Activated CD4-positive, alpha-beta T cell treated with anti-CD3 and anti-CD28 coated beads, Interleukin-2, amount 50 U/mL, for 1 hour (primary cell): ENCODE data around the gene KCNH8.

Experiments used
- DNase-seq: peaks from one replicate; pipeline ENCODE4 v3.0.0-alpha.2; 2020

The KCNH8 gene

DNA sequence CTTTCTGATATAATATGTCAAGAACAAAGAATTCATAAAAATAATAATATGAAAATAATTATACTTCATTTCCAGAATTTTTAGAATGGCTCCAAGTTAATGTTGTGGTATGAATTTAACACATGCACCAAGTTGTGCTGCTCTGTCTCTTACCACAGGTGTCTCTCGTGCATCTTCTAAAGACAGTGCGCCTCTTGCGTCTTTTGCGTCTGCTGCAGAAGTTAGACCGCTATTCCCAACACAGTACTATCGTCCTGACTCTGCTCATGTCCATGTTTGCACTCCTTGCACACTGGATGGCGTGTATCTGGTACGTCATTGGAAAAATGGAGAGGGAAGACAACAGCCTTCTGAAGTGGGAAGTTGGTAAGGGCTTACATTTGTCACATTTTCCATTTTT, 246.6 kb downstream of the KCNH8 start:
- no peak for DNase-seq

DNA sequence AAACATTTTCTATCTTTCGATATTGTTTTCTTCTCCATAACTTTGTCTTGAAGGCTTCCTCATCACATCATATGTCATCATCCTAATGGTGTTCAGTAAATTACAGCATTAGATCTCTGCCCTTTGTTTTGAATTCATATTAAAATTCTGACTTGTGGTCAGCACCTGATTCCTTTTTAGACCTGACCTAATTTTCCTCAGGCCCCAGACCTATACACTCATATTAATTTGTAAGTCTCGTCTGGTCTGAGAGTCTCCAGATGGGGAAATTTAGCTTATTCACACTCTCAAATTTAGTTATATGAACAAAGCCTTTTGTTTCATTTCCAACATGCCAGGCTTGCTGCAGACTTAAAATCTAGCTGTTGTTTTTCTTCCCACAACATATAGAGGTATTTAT, 248.4 kb downstream of the KCNH8 start:
- no peak for DNase-seq

DNA sequence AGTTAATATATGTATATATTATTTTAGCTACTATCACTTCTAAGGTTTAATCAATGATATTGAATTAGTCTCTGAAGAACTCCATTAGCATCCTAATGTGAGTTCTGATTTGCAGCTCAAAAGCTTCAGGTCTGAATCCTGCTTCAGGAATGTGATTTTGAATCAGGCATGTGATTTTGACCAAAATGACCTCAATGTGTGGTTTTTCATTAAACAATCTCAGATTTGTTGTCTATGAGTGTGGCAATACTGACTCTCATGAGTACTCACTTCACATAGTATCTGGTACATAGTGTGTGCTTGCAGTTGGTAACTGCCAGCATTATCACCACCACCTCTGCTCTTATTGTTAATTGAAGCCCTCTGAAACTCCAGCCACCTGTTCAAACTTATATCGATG, 251.0 kb downstream of the KCNH8 start:
- DNase-seq: no peak

DNA sequence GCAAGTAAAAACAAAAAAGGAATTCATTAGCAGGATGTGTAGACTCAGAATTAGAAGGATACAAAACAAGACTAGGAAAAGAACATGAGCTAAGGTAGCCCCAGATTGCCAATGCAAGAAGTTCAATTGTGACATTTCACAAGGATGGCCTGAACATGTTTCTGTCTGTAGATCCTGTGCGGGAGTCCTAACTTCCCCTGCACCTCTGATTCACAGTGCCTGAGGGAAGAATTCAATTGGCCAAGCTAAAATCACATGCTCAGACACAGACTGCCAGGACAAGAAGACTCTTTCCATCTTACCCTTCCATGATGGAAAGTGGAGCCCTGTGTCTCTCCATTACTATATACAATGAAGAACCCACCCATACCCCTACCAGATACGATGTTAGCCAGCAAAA, 251.5 kb downstream of the KCNH8 start:
- no peak for DNase-seq

DNA sequence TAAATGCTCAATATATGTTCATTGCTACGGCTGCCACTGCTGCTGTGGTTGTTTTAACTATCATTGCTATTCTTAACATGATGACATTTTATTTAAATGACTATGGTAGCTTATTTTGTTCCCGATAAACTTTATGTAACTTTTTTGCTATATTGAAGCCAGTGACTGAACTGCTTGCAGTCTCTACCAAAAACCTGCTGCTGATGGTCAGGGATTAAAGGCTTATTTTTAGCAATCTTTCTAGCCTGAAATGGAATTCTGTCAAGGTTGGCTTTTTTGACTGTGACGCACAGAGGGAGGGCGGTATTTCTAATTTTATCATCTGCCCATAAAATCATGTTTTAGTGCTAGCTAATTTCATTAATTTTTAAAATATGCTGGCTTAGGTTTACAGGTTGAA, 271.8 kb downstream of the KCNH8 start:
- DNase-seq: no peak

DNA sequence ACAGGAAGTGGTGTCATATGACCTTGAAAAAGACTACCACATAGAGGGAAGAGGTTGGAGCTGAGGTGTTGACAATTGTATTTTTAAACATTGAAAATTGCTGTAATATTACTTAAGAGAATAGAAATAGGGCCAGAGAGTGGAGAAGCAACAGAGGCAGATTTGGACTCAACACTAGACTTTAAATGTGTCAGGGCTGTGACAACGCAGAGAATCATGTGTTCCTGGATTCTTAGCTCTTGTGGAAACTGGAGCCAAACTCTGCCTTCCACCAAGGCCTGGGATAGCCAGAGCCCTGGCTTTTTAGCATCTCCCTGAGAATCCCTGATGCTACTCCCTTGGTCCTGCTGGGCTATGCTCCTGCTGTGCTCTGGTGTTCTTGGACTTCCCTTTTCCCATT, 277.5 kb downstream of the KCNH8 start:
- no peak for DNase-seq

DNA sequence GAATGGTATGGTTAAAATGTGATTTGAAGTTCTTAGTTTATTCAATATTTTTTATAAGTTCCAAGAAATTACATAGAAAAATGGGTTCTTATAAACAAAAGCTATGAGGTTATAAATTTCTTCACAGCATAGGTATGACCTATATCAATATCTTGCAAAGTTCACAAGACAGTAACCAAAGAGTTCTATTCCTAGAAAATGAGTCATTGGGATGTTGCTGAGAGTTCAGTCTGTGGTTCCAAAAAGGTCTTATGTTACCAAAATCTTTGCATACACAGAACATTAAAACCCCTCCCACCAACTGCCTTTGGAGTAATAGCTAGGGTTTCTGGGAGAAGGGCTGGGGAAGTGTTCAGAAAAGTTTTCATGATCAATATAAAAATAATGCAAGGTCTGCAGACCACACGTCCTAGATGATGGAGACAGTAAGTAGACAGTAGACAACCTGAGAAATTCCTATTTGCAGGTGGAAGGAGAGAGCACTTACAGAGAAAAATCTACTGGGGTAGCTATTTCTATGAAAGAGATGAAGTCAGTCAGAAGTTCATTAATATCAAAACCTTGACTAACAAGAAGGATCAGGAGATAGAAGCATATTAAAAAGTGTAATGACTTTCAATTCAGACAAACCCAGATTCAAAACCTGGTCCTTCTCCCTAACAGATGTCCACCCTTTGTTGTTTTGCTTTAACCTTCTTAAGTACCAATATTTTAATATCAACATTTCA, 279.3 kb downstream of the KCNH8 start:
- DNase-seq: no peak

DNA sequence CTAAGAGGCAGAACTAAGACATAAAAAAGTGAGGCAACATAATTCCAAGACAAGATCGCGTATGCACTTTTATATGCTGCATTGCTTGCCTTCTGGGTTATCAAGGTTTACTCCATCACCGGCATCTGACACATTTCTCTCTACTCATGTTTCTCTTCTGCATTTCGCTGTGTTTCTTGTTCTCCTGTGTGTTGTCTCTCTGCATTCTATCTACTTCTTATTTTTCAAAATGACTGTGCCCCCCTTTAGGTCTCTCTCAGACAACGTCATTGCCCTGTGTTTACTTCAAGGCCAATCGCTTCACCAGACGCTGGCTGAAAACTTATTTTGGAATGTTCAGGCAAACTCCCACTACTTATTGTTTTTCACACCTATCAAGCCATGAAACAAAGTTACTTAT, 280.4 kb downstream of the KCNH8 start:
- no peak for DNase-seq

DNA sequence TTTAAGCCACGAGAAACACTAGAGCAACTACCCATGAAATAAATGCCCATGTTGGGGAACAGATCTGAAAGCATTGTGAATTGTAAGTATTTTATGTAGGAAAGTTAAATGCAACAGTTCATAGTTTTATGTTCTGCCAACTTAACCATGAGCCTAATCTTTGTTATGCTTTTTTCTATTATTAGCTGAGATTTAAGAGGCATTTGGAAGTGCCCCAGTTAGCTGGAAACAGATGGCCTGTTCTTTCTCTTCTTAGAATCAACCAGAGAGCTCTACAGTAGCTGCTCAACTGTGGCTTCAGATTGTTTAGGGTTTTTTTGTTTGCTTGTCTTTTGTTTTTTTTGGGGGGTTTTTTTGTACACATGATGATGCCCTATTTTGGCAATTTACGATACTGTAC, 284.4 kb downstream of the KCNH8 start:
- no peak for DNase-seq

DNA sequence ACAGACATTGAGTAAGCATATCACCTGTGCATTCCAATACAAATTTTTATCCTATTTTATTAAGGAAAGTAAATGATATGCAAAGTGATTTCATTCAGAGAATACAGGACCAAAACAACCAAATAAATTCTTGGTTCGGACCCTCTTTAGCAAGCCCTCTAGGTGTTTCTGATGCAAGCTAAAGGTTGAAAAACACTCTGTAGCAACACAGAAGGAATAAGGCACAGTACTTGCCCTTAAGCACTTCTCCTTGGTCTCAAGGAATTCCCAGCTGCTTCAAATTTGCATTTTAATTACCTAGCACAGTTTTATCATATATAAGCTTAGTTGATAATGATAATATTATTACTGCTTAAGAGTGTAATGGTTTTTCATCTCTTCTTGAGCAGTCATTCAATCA, 288.4 kb downstream of the KCNH8 start:
- DNase-seq: no peak

DNA sequence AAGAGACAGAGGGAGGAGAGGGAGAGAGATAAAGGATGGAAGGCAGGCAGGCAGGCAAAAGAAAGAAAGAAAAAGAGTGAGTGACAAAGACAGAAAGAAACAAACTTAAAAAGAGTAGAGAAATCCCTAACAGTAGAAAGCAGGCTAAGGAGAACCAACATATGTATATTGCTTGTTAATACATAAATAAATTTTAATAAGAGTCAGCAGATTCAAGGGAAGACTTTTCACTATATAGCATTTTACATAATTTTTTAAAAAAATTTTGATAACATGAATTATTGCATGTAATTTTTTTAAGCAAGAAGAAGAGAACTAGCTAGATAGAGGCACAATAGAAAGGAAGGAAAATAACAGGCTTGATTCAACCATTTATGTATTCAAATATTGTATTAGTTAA, 291.6 kb downstream of the KCNH8 start:
- no peak for DNase-seq

DNA sequence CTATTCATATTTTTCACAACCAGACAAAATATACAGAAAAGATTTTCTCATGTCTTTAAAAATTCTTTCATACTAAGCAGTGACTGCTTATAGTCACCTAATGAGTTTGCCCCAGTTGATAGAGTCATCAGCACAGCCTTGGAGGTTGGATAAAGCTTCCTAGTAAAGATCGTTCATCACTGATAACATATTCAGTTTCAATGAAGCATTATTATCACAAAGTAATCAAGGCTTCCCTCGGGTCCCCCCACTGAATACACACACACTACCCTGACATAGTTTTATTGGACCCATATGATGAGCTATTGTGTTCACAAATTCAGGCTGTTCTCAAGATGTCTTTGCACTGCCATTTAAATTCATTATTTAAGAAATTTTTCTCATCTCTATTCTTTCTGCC, 297.8 kb downstream of the KCNH8 start:
- no peak for DNase-seq

DNA sequence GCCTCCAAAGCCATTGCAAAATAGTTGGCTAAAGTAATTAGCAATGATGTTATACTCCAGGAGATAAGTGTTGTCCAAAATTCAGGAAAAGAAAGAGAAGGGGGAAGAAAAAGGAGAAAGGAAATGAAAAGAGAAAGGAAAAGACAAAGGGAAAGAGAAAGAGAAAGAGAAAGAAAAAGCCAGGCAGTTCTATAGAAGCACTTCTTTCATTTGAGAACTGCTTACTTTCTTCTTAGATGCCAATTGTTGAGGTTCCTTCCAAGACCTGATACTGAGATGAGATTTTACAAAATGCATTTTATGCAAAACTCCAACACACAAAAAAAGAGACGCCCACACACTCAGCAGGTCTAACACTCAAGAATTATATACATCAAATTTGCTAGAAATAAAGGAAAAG, 298.4 kb downstream of the KCNH8 start:
- no peak for DNase-seq

DNA sequence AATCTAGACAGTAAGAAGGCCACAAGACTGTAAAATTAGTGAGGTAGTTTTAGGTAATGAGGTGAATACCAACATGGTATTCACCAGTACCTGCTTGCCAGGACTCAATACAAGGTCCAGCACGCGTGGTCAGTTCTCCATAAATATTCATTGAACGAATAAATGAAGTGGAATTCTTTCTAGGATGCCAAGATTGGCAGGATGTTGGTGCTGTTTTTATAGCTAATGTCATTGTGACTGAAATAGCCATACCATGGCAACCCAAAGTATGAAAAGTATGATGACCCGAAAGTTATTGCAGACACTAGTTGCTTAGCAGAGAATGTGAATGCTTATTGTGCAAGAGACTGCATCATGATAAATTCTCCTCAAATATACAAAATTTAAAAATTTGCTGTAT, 307.2 kb downstream of the KCNH8 start:
- DNase-seq: no peak

DNA sequence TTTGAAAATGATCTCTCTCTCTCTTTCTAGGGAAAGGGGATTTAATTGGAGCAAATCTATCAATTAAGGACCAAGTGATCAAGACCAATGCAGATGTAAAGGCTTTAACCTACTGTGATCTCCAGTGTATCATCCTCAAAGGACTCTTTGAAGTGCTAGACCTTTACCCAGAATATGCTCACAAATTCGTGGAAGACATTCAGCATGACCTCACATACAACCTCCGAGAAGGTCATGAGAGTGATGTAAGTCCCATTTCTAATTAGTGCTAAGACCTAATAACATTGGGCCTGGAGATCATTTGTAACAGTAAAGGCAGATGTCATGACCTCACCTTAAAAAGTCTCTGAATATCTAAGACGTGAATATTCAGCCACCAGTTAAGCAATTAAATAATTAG, 308.4 kb downstream of the KCNH8 start:
- no peak for DNase-seq

DNA sequence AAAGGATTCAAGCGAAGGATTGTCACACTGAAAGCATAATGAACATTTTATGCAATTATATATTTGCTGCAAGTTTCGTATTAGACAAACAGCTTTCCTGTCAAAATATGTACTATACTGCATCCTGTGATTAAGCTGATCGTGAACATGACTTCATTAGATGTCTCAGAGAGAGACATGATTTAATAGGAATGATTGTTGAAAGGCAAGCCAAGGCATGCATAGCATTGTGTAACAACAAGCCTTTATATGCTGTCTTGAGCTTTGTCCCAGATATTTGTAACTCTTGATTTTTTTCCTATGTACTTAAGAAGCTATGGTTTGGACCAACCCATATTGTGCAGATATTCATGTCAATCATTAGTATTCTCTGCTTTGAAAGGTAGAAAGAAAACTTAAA, 309.1 kb downstream of the KCNH8 start:
- no peak for DNase-seq

DNA sequence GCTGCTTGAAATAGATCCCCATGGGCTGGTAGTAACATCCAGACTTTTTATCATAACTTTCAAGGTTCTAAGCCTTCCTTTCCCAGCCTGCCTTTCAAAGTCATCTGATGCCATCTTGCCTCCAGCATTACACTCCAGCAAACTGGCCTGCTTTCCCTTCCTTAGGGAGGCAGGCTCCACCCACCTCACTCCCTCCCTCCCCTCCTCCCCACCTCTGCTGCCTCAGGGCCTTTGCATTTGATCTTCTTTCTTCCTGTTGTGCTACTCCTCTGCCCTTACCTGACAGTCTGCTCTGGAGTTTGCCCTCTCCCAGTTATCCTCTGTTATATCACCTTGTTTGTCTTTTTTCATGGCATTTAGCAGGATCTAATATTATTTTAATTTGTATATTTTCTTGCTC, 319.5 kb downstream of the KCNH8 start:
- no peak for DNase-seq

DNA sequence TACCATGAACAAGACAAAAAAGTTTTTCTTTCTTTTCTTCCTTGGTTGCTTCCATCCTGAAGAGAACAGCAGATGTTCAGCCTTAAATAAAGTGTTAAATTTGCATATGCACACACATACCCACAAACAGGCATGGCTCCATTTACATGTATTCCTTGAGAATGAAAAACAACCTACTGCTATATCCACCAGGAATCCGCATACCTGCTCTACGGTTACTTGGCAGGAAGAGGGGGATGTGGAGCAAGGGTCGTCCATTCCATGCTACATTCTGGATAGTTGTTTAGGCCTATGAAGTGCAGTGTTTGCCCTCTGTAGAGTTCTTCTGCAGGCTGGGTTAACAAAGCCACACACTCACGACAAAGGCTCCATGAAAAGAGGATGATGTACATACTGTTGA, 322.8 kb downstream of the KCNH8 start:
- DNase-seq: no peak

DNA sequence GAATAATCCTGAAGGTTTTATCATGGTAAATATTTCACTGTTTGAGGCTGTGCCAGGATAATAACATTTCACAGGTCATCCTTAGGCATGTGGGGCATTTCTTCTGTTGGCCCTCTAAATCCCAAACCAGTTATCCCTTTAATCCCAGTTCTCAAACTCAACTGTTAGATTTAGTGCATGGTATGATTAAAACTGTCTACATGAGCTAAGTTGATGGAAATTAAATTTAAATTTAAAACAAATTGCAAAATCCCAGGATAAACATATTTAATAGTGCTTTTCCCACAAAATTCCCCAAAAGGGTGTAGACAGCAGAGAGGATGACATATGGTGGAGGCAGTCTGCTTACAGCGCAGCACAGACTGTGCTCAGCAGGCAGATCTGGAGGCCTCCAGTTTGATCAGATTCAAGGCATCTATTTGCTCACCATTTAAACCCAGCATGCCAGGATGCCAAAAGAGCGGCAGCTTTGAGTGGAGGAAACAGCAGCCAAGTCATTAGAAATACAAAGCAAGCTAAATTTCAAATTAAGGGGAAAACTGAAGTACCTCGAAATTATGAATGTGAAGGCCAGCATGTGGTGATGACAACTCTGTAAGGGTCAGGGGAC, 325.8 kb downstream of the KCNH8 start:
- DNase-seq: no peak

DNA sequence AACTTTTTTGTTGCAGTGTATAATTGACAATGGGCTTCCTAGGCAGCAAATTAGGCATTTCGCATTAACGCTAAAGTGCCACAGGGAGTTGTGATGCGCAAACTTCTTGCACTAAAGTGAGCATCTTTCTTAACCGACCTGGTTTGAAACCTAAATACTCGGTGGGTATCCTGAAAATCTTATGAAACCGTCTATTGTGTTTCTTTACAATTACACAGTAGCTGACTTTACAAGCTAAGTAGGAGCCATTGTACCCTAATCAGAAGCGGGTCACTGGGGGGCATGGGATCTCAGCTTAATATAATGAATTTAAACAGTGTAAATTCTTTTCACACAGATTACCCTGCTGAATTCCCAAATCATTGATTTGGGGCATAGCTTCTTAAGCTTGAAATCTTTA, 328.0 kb downstream of the KCNH8 start:
- DNase-seq: no peak

DNA sequence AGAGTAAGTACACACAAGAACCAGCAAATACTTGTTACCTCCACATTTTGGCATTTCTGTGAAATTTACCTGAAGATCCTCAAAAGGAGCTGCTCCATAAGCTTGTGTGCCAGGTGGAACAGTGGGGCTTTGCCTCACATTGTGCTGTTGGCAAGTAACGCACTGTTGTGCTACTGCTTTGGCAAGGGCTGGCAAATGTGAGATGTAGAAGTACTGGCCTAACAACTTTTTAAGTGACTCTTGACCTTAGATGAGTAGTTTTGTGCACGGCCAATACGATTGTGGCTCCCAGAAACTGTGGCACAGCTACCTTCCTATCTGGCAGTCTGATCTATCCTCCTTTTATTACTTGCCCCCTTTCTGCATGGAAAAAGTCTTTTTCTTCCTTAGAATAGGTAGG, 337.0 kb downstream of the KCNH8 start:
- DNase-seq: no peak

DNA sequence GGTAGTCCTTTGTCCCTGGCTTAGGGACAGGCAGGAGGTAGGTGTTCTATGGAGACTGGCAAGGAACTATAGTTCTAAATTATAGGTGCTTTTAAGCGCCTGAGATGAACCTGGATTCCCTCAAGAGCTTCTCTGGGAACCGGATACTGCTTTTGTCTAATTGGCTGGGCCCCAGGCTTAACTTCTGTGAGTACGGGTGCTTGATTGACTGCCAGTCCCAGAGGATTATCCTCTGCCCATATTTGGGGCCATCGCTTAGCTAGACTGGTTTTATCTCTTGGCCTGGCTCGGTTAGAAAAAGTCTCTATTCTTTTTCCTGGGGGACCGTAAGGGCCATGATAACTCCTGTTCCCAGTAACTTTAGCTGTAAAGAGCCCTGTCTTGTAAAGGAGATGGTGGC, 339.1 kb downstream of the KCNH8 start:
- DNase-seq: no peak

DNA sequence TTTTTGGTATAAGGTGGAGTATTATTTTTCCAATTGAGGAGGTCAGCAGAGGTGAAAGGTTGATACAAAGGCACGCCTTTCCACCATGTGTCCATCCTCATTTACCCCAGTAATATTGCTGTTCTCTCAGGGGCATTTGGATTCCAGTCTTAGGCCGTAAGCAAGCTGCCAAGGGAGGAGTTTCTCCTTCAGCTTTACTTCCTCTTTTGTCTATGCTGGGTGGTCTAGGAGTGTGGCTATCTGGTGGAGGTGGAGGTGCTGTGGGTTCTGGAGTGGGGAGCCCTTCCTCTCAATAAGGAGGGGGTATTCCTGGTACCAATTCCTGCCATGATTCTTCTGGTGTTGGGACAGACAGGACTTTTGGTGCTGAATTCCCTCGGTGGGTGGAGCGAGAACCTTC, 340.6 kb downstream of the KCNH8 start:
- no peak for DNase-seq

DNA sequence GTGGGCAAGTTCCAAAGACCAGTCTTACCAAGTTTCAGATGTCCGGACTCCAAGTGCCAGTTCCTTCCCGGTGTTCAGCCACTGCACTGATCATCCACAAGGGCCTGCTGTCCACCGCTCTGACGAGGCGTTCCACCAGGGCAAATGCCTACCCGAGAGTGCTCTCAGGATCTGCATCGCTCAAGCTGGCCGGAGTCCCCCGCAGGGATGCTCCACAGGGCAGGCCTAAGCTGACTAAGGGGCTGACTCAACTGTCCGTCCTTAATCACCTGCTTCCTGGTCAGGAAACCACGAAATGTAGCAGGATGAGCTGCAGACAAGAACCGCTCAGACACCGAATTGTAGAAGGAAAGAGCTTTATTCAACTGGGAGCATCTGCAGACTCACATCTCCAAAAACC, 341.6 kb downstream of the KCNH8 start:
- DNase-seq: no peak

DNA sequence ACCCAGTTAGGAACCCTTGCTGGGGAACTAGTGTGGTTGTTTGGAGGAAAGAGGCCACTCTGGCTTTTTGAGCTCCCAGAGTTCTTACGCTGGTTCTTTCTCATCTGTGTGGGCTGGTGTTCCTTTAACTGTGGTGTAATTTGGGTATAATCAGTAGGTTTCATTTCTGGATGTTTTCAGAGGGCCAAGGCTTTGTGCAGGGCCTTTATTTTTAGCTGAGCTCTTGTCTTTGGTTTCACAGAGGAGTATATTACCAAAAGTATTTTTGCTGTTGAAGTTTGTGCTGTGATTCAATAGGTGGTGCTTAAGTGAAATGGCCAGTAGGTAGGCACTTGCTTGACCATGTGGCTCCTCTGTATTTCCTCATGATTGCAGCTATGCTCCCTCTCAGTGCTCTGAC, 357.9 kb downstream of the KCNH8 start:
- DNase-seq: no peak
